CD14-positive monocyte (primary cell): ENCODE results near the gene SNX32. TPM values are rescaled to one million over a fixed set of nuclear protein-coding genes. Genes with fewer than 3 reads are reported as not detected.
A peak's percentile ranks its signal among the peaks of the same experiment; 100 is the strongest.

Experiments used
- DNase-seq, 3 donors: peaks; one replicate each; pipeline ENCODE4 v3.0.0-alpha.2; 2011 to 2022
- H2AFZ ChIP-seq: 2 replicates; pipeline ENCODE4 v1.6.0; 2012; ENCODE audit warnings: mild to moderate bottlenecking, low read depth, low read length, inconsistent platforms; ENCODE audit not compliant: insufficient read depth, poor library complexity, severe bottlenecking
- H3K27ac ChIP-seq, 2 donors: 1 replicate in 1 of 2; 2 replicates in 1 of 2; pipeline ENCODE4 v1.5.1; 2012 to 2013; ENCODE audit warnings: low read length in 2 of 2, control low read depth in 1 of 2, inconsistent platforms in 1 of 2, low read depth in 1 of 2, mild to moderate bottlenecking in 1 of 2
- H3K27me3 ChIP-seq, 2 donors: one replicate each; pipeline versions ENCODE4 v1.6.0 to v1.6.1; 2011 to 2013; ENCODE audit warnings: low read length in 2 of 2; ENCODE audit not compliant: control insufficient read depth in 2 of 2, insufficient read depth in 2 of 2
- H3K36me3 ChIP-seq, 2 donors: replicated peaks in 1 of 2; 1 replicate in 1 of 2; 2 replicates in 1 of 2; pipeline versions ENCODE4 v1.5.1 to v1.6.1; 2012 to 2013; ENCODE audit warnings: low read length in 2 of 2, control low read depth in 1 of 2, inconsistent platforms in 1 of 2, mild to moderate bottlenecking in 1 of 2; ENCODE audit not compliant: insufficient read depth in 2 of 2, control insufficient read depth in 1 of 2
- H3K4me1 ChIP-seq, 2 donors: 1 replicate in 1 of 2; 2 replicates in 1 of 2; pipeline versions ENCODE4 v1.5.1 to v1.6.1; 2012 to 2013; ENCODE audit warnings: low read length in 2 of 2, control low read depth in 1 of 2, inconsistent platforms in 1 of 2, mild to moderate bottlenecking in 1 of 2, moderate library complexity in 1 of 2; ENCODE audit not compliant: insufficient read depth in 2 of 2, control insufficient read depth in 1 of 2
- H3K4me2 ChIP-seq: replicated peaks from 2 replicates; pipeline ENCODE3; 2012; ENCODE audit warnings: low read length, moderate library complexity, mild to moderate bottlenecking; ENCODE audit not compliant: poor library complexity, severe bottlenecking; ENCODE audit errors: extremely low read depth
- H3K4me3 ChIP-seq, 3 experiments: fragments of 200-600 bp in 1 of 3; sonication (generic) in 1 of 3; replicated peaks in 1 of 3; 1 replicate in 2 of 3; 2 replicates in 1 of 3; pipeline ENCODE4 v1.5.1; 2011 to 2013; ENCODE audit warnings: low read length in 3 of 3, mild to moderate bottlenecking in 3 of 3, control low read depth in 2 of 3, low read depth in 2 of 3, inconsistent platforms in 1 of 3, moderate library complexity in 1 of 3
- H3K79me2 ChIP-seq: 2 replicates; pipeline ENCODE4 v1.6.0; 2012; ENCODE audit warnings: mild to moderate bottlenecking, control low read depth, inconsistent platforms, low read length, moderate library complexity; ENCODE audit not compliant: insufficient read depth
- H3K9ac ChIP-seq: 2 replicates; pipeline ENCODE4 v1.6.0; 2017; ENCODE audit warnings: low read length, mild to moderate bottlenecking; ENCODE audit not compliant: insufficient read depth, poor library complexity, severe bottlenecking
- H3K9me3 ChIP-seq, 2 donors: replicated peaks in 1 of 2; 1 replicate in 1 of 2; 2 replicates in 1 of 2; pipeline versions ENCODE4 v1.5.1 to v1.6.1; 2012 to 2013; ENCODE audit warnings: low read length in 2 of 2, control low read depth in 1 of 2; ENCODE audit not compliant: control insufficient read depth in 1 of 2, insufficient read depth in 1 of 2
- H4K20me1 ChIP-seq: 2 replicates; pipeline ENCODE4 v1.6.0; 2012; ENCODE audit warnings: mild to moderate bottlenecking, low read length, control low read depth, moderate library complexity; ENCODE audit not compliant: insufficient read depth
- H3K27ac Mint-ChIP-seq, 7 donors: one replicate each; pipeline ENCODE4 v1.8.0; 2020; ENCODE audit warnings: mild to moderate bottlenecking in 7 of 7, mixed read lengths in 7 of 7, moderate library complexity in 6 of 7, inconsistent platforms in 2 of 7
- H3K27me3 Mint-ChIP-seq, 3 donors: one replicate each; pipeline ENCODE4 v1.8.0; 2021 to 2022; ENCODE audit warnings: low read depth in 3 of 3, mild to moderate bottlenecking in 3 of 3, mixed read lengths in 3 of 3, moderate library complexity in 3 of 3, inconsistent platforms in 1 of 3
- H3K36me3 Mint-ChIP-seq, 2 donors: one replicate each; pipeline ENCODE4 v1.8.0; 2020; ENCODE audit warnings: mixed read lengths in 2 of 2, inconsistent platforms in 1 of 2, mild to moderate bottlenecking in 1 of 2
- H3K4me1 Mint-ChIP-seq: one replicate; pipeline ENCODE4 v1.8.0; 2020; ENCODE audit warnings: mild to moderate bottlenecking, mixed read lengths
- H3K4me3 Mint-ChIP-seq, 2 donors: one replicate each; pipeline ENCODE4 v1.8.0; 2020; ENCODE audit warnings: mild to moderate bottlenecking in 2 of 2, mixed read lengths in 2 of 2, moderate library complexity in 1 of 2
- H3K9me3 Mint-ChIP-seq, 7 donors: one replicate each; pipeline ENCODE4 v1.8.0; 2020 to 2022; ENCODE audit warnings: mixed read lengths in 7 of 7, mild to moderate bottlenecking in 6 of 7, moderate library complexity in 6 of 7, inconsistent platforms in 2 of 7
- CTCF ChIP-seq: fragments of 200-600 bp; IDR thresholded peaks from one replicate; pipeline ENCODE4 v1.8.0; 2022; ENCODE audit warnings: antibody characterized with exemption, mild to moderate bottlenecking
- WGBS: methylation state at CpG from one replicate; pipeline ENCODE4 v1.1.5; 2013; ENCODE audit warnings: missing lambda C conversion rate; ENCODE audit not compliant: insufficient coverage; 5-methylcytosine and 5-hydroxymethylcytosine counted together
- intact Hi-C, 2 donors: fragments of 100-400 bp; cut with micrococcal nuclease; formaldehyde crosslinking; loops; one replicate each; pipeline versions ENCODE4 v1.15.0 to v1.15.1; 2023
- polyA plus RNA-seq, 3 donors: library from polyadenylated mRNA; depleted of rRNA in 1 of 3; unstranded in 2 of 3; stranded (reverse) in 1 of 3; fragments of 300-500 nt in 2 of 3; fragments of >200 nt in 1 of 3; fragmentation: Illumina TruSeq in 2 of 3; gene quantifications; 1 replicate in 2 of 3; 2 replicates in 1 of 3; pipeline ENCODE4 v1.2.3, GENCODE V29; 2012 to 2021

SNX32 gene
- polyA plus RNA-seq, 3 donors: 0.07 to 0.40 (median 0.12) TPM

DNA sequence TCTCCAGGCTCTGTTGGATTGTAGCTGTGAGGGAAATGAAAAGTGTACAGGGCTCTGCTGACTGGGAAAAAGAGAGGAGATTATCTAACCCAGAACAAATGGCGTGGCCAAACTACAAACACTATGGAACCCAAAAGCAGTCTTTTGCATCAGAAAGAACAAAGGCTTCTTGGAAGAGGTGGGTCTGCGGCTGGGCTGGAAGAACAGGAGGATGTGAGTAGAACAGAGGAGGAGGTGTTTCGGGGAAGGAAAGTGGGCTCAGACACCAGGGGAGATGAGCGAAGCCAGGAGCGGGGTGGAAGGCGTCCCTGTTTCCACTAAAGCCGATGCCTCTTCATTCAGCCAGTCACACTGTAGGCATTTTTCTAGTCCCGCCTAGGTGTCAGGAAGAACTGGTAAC lies 34.9 kb upstream of the SNX32 start:
- H3K4me1 Mint-ChIP-seq: peaks cover 11% of the 10 kb centered on the region
- Histone ChIP-seq H3K4me1 (peaks cover 5 to 9% of the 10 kb centered on the region in 2 donors), H3K4me2 (no peak overlapping the region), H4K20me1 (no peaks in the 10 kb centered on the region), H3K79me2 (no peaks in the 10 kb centered on the region), H3K9me3 (no peaks in the 10 kb centered on the region), H3K9ac (no peak overlapping the region), H3K27me3 (peaks cover 0 to 24% of the 10 kb centered on the region in 2 donors), H3K36me3 (no peaks in the 10 kb centered on the region), H3K4me3 (no peak overlapping the region), H2AFZ (no peak overlapping the region), H3K27ac (no peak overlapping the region)
- H3K27ac Mint-ChIP-seq: no peak overlapping the region
- 97% methylated on average over 6 of the region's 8 CpGs for WGBS
- no peaks in the 10 kb centered on the region for H3K36me3 Mint-ChIP-seq
- H3K27me3 Mint-ChIP-seq: peaks cover 16 to 34% (median 25%) of the 10 kb centered on the region in 3 donors
- peaks cover 0 to 5% (median 0%) of the 10 kb centered on the region in 7 donors for H3K9me3 Mint-ChIP-seq
- H3K4me3 Mint-ChIP-seq: no peak overlapping the region
- DNase-seq: no peak
- no peak for TF ChIP-seq CTCF
- intact Hi-C loops: no loop called here

GRCh38 chr11:65801153-65801987 lies 32.4 kb upstream of the SNX32 start:
- Mint-ChIP-seq H3K9me3 (peaks cover 0 to 5% (median 1%) of the 10 kb centered on the region in 7 donors), H3K36me3 (no peaks in the 10 kb centered on the region), H3K4me3 (no peak overlapping the region), H3K4me1 (peaks cover 11% of the 10 kb centered on the region), H3K27me3 (peaks cover 26 to 45% (median 30%) of the 10 kb centered on the region in 3 donors), H3K27ac (peak overlapping the region in 1 of 7 donors; percentile 24)
- peaks cover 5 to 9% of the 10 kb centered on the region in 2 donors for H3K4me1 ChIP-seq
- no peak overlapping the region for H2AFZ ChIP-seq
- no peak overlapping the region for H3K9ac ChIP-seq
- no peak for TF ChIP-seq CTCF
- H3K79me2 ChIP-seq: no peaks in the 10 kb centered on the region
- no peak overlapping the region for H3K4me2 ChIP-seq
- no peaks in the 10 kb centered on the region for H3K9me3 ChIP-seq
- 86% methylated on average over 14 of the region's 18 CpGs for WGBS
- DNase-seq: no peak
- intact Hi-C loops: no loop called here
- peaks cover 0 to 30% of the 10 kb centered on the region in 2 donors for H3K27me3 ChIP-seq
- H3K36me3 ChIP-seq: no peaks in the 10 kb centered on the region
- no peak overlapping the region for H3K4me3 ChIP-seq
- H4K20me1 ChIP-seq: no peaks in the 10 kb centered on the region
- H3K27ac ChIP-seq: no peak overlapping the region
